A204.1 (cell line): ENCODE measurements around the gene EEPD1.
"Not testable (repeated sequence)": the region's sequence is repeated elsewhere in the genome, so short reads cannot be mapped to it uniquely, and the experiment has no call there.

Experiments
- FAIRE-seq: peaks from 2 replicates; lab custom pipeline; 2012; peaks lifted over from hg19 to GRCh38; lab: Jason Lieb, UNC

The EEPD1 gene

GRCh38 chr7:36217211-36217960, 64.3 kb downstream of the EEPD1 start:
- FAIRE-seq, result no peak

GRCh38 chr7:36217961-36218284, 64.9 kb downstream of the EEPD1 start:
- FAIRE-seq, result no peak

- no peak for FAIRE-seq
These were observed 66.4 kb downstream of the EEPD1 start for GRCh38 chr7:36219429-36219828.

DNA sequence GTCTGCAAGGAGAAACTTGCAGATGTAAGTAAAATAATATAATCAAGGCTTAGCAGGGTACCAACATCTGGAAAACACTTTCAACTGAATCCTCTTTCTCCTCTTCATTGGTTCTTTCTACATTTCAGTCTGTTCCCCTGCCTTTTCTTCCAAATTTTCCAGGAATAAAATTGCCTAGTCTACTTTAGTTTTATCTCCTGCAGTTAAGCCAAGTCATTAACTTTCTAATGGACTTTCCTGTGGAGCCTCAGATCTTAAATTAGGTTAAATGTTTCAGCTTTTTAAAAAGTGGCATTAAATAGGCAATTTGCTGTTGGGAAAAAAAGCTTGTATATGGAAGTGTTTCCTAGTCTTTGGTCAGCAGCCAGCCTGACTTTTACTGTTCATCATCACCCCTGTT, 70.8 kb downstream of the EEPD1 start:
- no peak for FAIRE-seq

GRCh38 chr7:36224934-36225858, 72.1 kb downstream of the EEPD1 start:
- no peak for FAIRE-seq

DNA sequence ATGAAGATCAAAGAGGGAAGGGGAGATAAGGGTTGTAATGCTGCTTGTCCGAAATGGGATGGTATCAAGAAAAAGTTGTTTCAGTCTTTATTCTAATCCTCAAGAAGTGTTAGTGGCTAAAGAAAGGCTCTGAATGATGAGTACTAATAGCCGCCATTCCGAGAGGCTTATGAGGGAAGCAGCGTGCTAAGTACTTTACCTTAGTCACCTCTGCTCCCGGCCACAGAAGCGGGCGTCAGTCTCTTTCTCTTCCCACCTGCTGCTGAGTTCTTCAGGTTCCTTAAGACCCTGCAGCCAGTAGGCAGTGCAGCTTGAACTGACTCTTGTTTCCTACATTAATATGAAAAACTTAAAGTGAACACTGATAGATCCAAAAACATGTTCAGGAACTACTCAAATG, 73.1 kb downstream of the EEPD1 start:
- no peak for FAIRE-seq

GRCh38 chr7:36227223-36227622, 74.2 kb downstream of the EEPD1 start:
- no peak for FAIRE-seq

DNA sequence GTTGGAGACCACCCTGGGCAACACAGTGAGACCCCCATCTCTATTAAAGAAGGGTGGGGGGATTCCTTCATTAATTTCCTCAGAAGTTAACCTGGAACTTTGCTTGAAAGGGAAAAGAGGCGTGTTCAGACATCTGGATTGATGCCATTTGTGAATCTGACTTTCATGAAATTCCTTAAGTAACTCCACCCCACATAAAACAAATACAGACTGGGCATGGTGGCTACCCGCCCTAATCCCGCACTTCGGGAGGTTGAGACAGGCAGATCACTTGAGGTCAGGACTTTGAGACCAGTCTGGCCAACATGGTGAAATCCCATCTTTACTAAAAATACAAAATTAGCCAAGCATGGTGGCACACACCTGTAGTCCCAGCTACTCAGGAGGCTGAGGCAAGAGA, 75.0 kb downstream of the EEPD1 start:
- no peak for FAIRE-seq

GRCh38 chr7:36231406-36231805, 78.4 kb downstream of the EEPD1 start:
- FAIRE-seq, result no peak

DNA sequence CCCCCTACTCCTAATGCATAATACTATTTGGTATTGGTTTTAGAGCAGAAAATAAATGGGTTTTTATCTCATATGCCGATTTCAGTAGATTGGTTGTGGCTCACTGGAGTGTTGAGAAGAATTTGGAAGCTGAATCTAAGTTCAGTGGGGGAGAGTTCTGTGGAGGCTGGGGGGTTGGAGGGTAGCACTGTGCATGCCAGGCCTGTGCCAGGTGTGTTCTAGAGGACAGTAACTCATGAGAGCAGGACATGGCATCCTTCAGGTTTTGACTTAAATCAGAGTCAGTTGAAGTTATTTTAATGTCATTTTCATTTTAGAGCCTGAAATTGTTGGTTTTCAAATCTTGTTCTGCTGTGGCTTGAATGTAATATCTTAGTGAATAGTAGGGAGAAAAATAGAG, 79.5 kb downstream of the EEPD1 start:
- no peak for FAIRE-seq

DNA sequence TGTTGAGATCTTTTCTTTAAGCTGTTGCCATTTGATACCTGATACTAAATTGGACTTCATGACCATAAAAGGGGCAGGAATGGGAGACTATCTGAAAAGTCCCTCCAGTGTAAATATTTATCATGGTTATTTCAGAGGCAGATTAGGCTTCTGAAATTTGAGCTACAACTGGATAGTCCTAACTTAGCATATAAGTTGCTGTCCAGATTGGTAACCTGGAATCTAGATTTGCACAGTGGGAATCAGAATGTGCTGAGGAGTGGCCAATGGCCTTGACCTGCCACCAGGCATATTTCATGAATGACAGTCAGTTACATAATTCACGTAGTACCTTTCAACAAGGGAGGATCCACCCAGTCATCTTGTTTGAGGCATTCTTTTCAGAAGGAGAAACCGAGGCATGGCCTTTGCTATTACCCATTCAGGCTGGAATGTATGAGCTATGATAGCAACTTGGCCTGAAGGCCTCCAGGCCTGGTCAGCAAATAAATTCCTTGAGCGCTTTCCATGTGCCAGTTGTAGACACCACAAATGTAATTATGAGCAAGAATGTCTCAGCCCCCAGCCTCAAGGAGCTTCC, 80.0 kb downstream of the EEPD1 start:
- FAIRE-seq, result no peak

DNA sequence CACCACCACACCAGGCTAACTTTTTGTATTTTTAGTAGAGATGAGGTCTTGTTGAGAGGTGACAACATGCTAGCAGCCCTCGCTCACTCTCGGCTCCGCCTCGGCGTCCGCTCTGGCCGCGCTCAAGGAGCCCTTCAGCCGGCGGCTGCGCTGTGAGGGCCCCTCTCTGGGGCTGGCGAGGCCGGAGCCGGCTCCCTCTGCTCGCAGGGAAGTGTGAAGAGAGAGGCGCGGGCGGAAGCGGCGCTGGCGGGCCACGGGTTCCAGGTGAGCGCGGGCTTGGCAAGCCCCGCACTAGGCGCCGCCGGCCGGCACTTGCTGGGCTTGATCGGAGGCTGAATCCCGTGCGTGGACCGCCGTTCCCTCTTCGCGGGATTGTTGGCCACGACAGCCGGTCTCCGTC, 83.0 kb downstream of the EEPD1 start:
- no peak for FAIRE-seq

- no peak for FAIRE-seq
These were observed 85.1 kb downstream of the EEPD1 start for GRCh38 chr7:36238138-36238537.

DNA sequence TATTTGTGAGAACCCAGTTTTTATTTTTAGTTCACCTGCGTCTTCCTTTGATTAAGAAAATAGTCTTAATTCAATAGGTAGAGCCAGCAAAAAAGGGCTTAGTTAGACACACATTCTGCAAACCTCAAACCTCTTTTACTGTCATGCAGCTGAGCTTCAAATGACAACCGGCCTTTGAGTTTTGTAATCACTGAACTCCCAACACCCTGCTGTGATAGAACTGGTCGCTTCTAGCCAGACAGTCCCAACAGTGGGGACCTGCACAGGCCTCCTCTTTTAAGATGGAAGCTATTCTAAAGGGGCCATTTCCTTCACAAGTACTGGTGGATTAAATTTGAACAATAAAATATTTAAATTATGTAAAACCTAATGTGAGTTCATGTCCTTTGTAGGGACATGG, 90.3 kb downstream of the EEPD1 start:
- FAIRE-seq, result not testable (repeated sequence)

DNA sequence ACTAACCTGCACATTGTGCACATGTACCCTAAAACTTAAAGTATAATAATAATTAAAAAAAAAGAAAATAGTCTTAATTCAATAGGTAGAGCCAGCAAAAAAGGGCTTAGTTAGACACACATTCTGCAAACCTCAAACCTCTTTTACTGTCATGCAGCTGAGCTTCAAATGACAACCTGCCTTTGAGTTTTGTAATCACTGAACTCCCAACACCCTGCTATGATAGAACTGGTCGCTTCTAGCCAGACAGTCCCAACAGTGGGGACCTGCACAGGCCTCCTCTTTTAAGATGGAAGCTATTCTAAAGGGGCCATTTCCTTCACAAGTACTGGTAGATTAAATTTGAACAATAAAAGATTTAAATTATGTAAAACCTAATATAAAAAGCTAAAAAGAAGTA, 90.9 kb downstream of the EEPD1 start:
- FAIRE-seq, result not testable (repeated sequence)

- no peak for FAIRE-seq
These were observed 91.4 kb downstream of the EEPD1 start for GRCh38 chr7:36244429-36244828.

GRCh38 chr7:36245684-36246299, 92.7 kb downstream of the EEPD1 start:
- no peak for FAIRE-seq

GRCh38 chr7:36249091-36249490, 96.0 kb downstream of the EEPD1 start:
- no peak for FAIRE-seq

DNA sequence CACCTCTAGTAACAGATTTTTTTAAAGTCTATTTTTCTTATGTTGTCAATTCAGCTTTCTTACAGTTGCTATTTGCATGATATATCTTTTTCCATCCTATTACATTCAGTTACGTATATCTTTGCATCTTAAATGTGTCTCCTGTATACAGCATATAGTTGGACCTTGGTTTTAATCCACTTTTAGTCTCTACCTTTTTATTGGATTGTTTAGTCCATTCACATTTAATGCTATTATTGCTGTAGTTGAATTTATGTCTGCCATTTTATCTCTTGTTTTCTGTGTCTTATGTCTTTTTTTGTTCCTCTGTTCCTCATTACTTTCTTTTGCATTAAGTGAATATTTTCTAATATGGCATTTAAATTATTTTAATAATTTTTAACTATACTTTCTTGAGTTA, 100.6 kb downstream of the EEPD1 start:
- no peak for FAIRE-seq

DNA sequence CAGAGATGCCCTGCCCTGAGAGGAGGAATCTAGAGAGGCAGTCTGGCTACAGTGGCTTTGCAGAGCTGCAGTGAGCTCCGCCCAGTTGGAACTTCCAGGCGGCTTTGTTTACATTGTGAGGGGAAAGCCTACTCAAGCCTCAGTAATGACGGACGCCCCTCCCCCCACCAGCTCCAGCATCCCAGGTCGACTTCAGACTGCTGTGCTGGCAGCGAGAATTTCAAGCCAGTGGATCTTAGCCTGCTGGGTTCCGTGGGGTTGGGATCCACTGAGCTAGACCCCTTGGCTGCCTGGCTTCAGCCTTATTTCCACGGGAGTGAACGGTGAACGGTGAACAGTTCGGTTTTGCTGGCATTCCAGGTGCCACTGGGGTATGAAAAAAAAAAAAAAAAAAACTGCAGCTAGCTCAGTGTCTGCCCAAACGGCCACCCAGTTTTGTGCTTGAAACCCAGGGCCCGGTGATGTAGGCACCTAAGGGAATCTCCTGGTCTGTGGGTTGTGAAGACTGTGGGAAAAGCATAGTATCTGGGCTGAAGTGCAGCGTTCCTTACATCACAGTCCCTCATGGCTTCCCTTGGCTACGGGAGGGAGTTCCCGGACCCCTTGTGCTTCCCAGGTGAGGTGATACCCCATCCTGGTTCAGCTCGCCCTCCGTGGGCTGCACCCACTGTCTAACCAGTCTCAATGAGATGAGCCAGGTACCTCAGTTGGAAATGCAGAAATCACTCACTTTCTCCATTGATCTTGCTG, 105.6 kb downstream of the EEPD1 start:
- not testable (repeated sequence) for FAIRE-seq

GRCh38 chr7:36260481-36260880, 107.4 kb downstream of the EEPD1 start:
- FAIRE-seq, result no peak
